Suprapubic skin (tissue), 4 donors: ENCODE measurements around the gene KRTAP9-9.

Experiments
- EP300 ChIP-seq: sonication (generic); formaldehyde crosslinking; IDR thresholded peaks from one replicate; pipeline ENCODE4 v1.6.1; 2017; ENCODE audit warnings: antibody characterized with exemption
- POLR2A ChIP-seq, 2 donors: fragments of 450-650 bp; IDR thresholded peaks; one replicate each; pipeline ENCODE4 v1.6.1; 2017; ENCODE audit warnings: antibody characterized with exemption in 2 of 2, mild to moderate bottlenecking in 2 of 2, moderate library complexity in 2 of 2
- POLR2AphosphoS5 ChIP-seq, 3 donors: sonication (generic); formaldehyde crosslinking; IDR thresholded peaks; one replicate each; pipeline ENCODE4 v1.6.1; 2017; ENCODE audit warnings: antibody characterized with exemption in 3 of 3
- TF ChIP-seq, protein P1 (sequence below), 2 donors: fragments of 200-600 bp in 1 of 2; fragments of 450-650 bp in 1 of 2; sonication (generic) in 1 of 2; IDR thresholded peaks; one replicate each; pipeline ENCODE4 v1.5.1; 2016 to 2019; ENCODE audit warnings: antibody characterized with exemption in 2 of 2, mild to moderate bottlenecking in 1 of 2, moderate library complexity in 1 of 2

DNA sequence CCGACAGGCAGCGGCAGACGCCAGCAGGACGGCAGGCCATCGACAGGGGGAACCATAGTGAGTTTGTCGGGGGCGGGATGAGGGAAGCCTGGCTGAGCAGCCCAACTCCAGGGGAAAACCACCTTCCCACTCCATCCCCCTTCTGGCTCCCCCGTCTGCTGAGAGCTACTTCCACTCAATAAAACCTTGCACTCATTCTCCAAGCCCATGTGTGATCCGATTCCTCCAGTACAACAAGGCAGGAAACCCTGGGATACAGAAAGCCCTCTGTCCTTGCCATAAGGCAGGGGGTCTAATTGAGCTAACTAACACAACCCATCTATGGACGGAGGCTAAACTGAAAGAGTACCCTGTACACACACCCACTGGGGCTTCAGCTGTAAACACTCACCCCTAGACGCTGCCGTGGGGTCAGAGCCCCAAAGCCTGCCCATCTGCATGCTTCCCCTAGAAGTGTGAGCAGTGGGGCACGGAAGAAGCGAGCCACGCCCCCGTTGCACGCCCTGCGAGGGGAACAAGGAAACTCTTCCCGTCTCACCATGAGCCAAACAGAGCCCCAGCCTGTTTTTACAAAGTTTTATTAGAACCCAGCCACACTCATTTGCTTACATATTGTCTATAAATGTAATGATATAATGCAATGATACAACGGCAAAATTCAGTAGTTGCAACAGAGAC, 43.4 kb downstream of the KRTAP9-9 start:
- TF ChIP-seq, protein P1, sequence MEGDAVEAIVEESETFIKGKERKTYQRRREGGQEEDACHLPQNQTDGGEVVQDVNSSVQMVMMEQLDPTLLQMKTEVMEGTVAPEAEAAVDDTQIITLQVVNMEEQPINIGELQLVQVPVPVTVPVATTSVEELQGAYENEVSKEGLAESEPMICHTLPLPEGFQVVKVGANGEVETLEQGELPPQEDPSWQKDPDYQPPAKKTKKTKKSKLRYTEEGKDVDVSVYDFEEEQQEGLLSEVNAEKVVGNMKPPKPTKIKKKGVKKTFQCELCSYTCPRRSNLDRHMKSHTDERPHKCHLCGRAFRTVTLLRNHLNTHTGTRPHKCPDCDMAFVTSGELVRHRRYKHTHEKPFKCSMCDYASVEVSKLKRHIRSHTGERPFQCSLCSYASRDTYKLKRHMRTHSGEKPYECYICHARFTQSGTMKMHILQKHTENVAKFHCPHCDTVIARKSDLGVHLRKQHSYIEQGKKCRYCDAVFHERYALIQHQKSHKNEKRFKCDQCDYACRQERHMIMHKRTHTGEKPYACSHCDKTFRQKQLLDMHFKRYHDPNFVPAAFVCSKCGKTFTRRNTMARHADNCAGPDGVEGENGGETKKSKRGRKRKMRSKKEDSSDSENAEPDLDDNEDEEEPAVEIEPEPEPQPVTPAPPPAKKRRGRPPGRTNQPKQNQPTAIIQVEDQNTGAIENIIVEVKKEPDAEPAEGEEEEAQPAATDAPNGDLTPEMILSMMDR (IDR thresholded peaks at IDR 0.05): no peak
- TF ChIP-seq EP300: no peak
- no peak for TF ChIP-seq POLR2AphosphoS5 (IDR thresholded peaks at IDR 0.05)
- TF ChIP-seq POLR2A (IDR thresholded peaks at IDR 0.05): no peak
